BLaER1 (cell line): ENCODE data around the gene FAM83E.

Source experiments
- H3K27ac ChIP-seq: shearing (Covaris generic); formaldehyde crosslinking; 2 replicates; pipeline ENCODE4 v1.8.1; 2022
- H3K27me3 ChIP-seq: shearing (Covaris generic); formaldehyde crosslinking; 2 replicates; pipeline ENCODE4 v1.8.1; 2022
- H3K36me3 ChIP-seq: shearing (Covaris generic); formaldehyde crosslinking; 2 replicates; pipeline ENCODE4 v1.8.1; 2022
- H3K4me1 ChIP-seq: shearing (Covaris generic); formaldehyde crosslinking; 2 replicates; pipeline ENCODE4 v1.8.1; 2022
- H3K4me2 ChIP-seq: shearing (Covaris generic); formaldehyde crosslinking; 2 replicates; pipeline ENCODE4 v1.8.1; 2022
- H3K4me3 ChIP-seq: shearing (Covaris generic); formaldehyde crosslinking; 2 replicates; pipeline ENCODE4 v1.8.1; 2022
- H3K9ac ChIP-seq: shearing (Covaris generic); formaldehyde crosslinking; 2 replicates; pipeline ENCODE4 v1.8.1; 2022
- H3K9me3 ChIP-seq: shearing (Covaris generic); formaldehyde crosslinking; 2 replicates; pipeline ENCODE4 v1.8.1; 2022
- H4K20me1 ChIP-seq: shearing (Covaris generic); formaldehyde crosslinking; 2 replicates; pipeline ENCODE4 v1.8.1; 2022
- Cebpa-rat ChIP-seq: shearing (Covaris generic); IDR thresholded peaks from 2 replicates; pipeline ENCODE4 v1.8.1; 2022

Gene FAM83E

DNA sequence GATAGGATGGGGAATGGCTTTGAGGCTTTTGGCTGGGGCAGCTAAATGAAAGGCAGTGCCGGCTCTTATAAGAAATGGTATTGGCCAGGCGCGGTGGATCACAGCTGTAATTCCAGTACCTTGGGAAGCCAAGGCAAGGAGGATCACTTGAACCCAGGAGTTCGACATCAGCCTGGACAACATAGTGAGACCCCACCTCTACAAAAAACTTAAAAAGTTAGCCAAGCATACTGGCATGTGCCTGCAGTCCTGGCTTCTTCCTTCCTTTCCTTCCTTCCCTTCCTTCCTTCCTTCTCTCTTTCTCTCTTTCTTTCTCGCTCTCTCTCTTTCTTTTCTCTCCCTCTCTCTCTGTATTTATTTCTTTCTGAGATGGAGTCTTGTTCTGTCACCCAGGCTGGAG is 28.0 kb upstream of the FAM83E start:
- Histone ChIP-seq H3K4me3 (no peak overlapping the region), H3K4me2 (no peak overlapping the region), H3K9ac (no peak overlapping the region), H3K36me3 (no peaks in the 10 kb centered on the region), H3K27me3 (no peaks in the 10 kb centered on the region), H3K9me3 (no peaks in the 10 kb centered on the region), H3K4me1 (peaks cover 53% of the 10 kb centered on the region), H3K27ac (no peak overlapping the region), H4K20me1 (no peaks in the 10 kb centered on the region)
- no peak for TF ChIP-seq Cebpa-rat

DNA sequence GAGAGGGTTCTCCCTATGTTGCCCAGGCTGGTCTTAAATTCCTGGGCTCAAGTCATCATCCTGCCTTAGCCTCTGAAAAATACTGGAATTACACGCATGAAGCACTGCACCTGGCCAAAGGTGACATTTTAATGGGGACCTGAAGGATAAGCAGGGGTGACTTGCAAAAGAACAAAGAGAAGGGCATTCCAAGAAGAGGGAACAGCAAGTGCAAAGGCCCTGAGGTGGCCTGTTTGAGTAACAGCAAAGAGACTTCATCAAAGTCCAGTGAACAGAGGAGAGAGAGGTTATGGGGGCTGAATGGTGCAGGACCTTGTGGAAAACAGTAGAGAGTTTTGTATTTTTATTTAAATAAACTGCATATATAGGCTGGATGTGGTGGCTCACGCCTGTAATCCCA is 27.0 kb upstream of the FAM83E start:
- no peaks in the 10 kb centered on the region for H3K27me3 ChIP-seq
- TF ChIP-seq Cebpa-rat = no peak

GRCh38 chr19:48639483-48640375 is 24.9 kb upstream of the FAM83E start:
- no peaks in the 10 kb centered on the region for H3K27me3 ChIP-seq
- no peak for TF ChIP-seq Cebpa-rat
- H3K4me1 ChIP-seq = peaks cover 35% of the 10 kb centered on the region
- no peaks in the 10 kb centered on the region for H3K9me3 ChIP-seq
- H3K27ac ChIP-seq = no peak overlapping the region
- no peaks in the 10 kb centered on the region for H3K36me3 ChIP-seq
- H3K9ac ChIP-seq = no peak overlapping the region
- H4K20me1 ChIP-seq = peaks cover 7% of the 10 kb centered on the region; the same call in 1 of the 2 replicates
- H3K4me2 ChIP-seq = no peak overlapping the region
- H3K4me3 ChIP-seq = no peak overlapping the region

More for the DNA sequence above, 27.0 kb upstream of the FAM83E start:
- Histone ChIP-seq H4K20me1 (peaks cover 1% of the 10 kb centered on the region; the same call in 1 of the 2 replicates), H3K27ac (no peak overlapping the region), H3K4me1 (peaks cover 43% of the 10 kb centered on the region), H3K4me2 (no peak overlapping the region), H3K9me3 (no peaks in the 10 kb centered on the region), H3K9ac (no peak overlapping the region), H3K4me3 (no peak overlapping the region), H3K36me3 (no peaks in the 10 kb centered on the region)

DNA sequence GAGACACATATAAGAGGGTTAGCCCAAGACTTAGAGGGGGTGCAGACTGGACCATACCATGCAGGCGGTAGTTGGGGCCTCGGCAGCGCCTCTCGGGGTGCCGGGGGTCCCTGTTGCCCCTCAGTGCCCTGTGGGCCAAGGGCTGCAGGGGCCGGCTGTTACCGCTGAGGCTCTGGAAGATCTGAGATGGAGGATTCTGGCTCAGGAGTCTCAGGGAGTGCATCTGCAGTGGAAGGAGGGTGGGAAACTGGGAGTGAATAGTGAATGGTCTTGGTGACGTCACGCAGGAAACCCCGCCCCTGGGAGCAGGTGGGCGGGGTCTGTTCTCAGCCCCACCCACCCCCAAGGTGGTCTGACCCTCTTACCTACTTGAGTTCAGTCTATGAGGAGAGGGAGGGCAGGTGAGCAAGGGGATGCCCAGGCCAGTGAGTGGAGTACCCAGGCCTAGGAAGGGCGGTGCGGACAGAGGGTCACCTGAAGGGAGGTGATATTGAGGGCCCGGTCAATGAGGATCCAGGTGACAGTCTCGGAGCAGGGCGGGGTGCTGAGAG is 24.0 kb upstream of the FAM83E start:
- Histone ChIP-seq H3K9ac (peak overlapping the region; percentile 91), H3K4me3 (peak overlapping the region; percentile 67), H3K27ac (peak overlapping the region; percentile 97), H3K4me2 (peak overlapping the region; percentile 85), H3K27me3 (no peaks in the 10 kb centered on the region), H3K9me3 (no peaks in the 10 kb centered on the region), H3K36me3 (no peaks in the 10 kb centered on the region), H4K20me1 (peaks cover 7% of the 10 kb centered on the region; the same call in 1 of the 2 replicates), H3K4me1 (peaks cover 35% of the 10 kb centered on the region)
- TF ChIP-seq Cebpa-rat = no peak

- Histone ChIP-seq H3K4me2 (peak overlapping the region; percentile 85), H3K36me3 (peaks cover 3% of the 10 kb centered on the region; the same call in 1 of the 2 replicates), H3K27ac (peak overlapping the region; percentile 97), H3K4me3 (peak overlapping the region; percentile 67), H3K9ac (peak overlapping the region; percentile 91), H3K9me3 (no peaks in the 10 kb centered on the region), H3K27me3 (no peaks in the 10 kb centered on the region), H4K20me1 (peaks cover 7% of the 10 kb centered on the region; the same call in 1 of the 2 replicates), H3K4me1 (peaks cover 39% of the 10 kb centered on the region)
- no peak for TF ChIP-seq Cebpa-rat
These were observed 23.3 kb upstream of the FAM83E start for GRCh38 chr19:48637948-48638830.

GRCh38 chr19:48637449-48637947 is 22.6 kb upstream of the FAM83E start:
- H4K20me1 ChIP-seq = peaks cover 7% of the 10 kb centered on the region; the same call in 1 of the 2 replicates
- H3K9ac ChIP-seq = peak overlapping the region; percentile 91
- H3K4me1 ChIP-seq = peaks cover 40% of the 10 kb centered on the region
- H3K27me3 ChIP-seq = no peaks in the 10 kb centered on the region
- H3K9me3 ChIP-seq = no peaks in the 10 kb centered on the region
- H3K4me3 ChIP-seq = peak overlapping the region; percentile 89
- H3K36me3 ChIP-seq = peaks cover 10% of the 10 kb centered on the region
- TF ChIP-seq Cebpa-rat = no peak
- peak overlapping the region; percentile 97 for H3K27ac ChIP-seq
- H3K4me2 ChIP-seq = peak overlapping the region; percentile 100

DNA sequence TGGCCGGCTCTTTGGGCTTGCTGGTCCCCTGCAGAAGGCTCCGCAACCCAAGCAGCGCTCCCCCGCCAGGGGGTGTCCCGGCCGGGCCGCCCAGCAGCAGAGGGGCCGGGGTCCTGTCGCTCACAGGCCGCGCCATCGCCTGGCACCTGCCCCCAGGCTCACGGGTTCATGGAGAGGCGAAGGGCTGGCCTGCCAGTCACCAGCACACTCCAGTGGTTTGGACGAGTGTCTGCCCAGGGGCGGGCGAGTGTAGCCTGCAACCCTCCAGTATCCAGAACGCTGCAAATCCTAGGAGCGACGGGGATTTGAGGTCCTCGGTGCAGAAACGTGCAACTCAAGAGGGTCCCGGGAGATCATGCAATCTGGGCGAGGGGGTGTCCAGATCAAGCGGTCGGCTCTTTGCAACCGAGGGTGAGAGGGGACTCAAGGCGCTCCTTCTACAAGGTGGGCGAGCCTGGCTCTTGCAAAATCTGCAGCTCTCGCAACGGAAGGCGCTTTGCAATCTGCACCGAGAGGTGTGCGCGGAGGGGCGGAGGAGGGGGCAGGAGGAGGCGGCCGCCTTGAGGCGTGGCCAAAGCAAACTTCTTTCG is 22.1 kb upstream of the FAM83E start, which contains the start of gene DBP:
DBP (minus strand) TSS at position 521 of the 590 bp plus-strand sequence; CDS start at position 136, 385 bp downstream.
- peak within 1 kb of the TSS; percentile 89 for H3K4me3 ChIP-seq
- peak within 1 kb of the TSS; percentile 91 for H3K9ac ChIP-seq
- TF ChIP-seq Cebpa-rat = peak; percentile 42; the same call in 1 of the 2 replicates
- H3K4me2 ChIP-seq = peak within 1 kb of the TSS; percentile 100
- H3K27ac ChIP-seq = peak within 1 kb of the TSS; percentile 97
- peaks cover 46% of the 10 kb centered on the region for H3K4me1 ChIP-seq
- H3K36me3 ChIP-seq = peaks cover 15% of the 10 kb centered on the region
- H3K27me3 ChIP-seq = no peaks in the 10 kb centered on the region
- peaks cover 7% of the 10 kb centered on the region; the same call in 1 of the 2 replicates for H4K20me1 ChIP-seq
- H3K9me3 ChIP-seq = no peaks in the 10 kb centered on the region

DNA sequence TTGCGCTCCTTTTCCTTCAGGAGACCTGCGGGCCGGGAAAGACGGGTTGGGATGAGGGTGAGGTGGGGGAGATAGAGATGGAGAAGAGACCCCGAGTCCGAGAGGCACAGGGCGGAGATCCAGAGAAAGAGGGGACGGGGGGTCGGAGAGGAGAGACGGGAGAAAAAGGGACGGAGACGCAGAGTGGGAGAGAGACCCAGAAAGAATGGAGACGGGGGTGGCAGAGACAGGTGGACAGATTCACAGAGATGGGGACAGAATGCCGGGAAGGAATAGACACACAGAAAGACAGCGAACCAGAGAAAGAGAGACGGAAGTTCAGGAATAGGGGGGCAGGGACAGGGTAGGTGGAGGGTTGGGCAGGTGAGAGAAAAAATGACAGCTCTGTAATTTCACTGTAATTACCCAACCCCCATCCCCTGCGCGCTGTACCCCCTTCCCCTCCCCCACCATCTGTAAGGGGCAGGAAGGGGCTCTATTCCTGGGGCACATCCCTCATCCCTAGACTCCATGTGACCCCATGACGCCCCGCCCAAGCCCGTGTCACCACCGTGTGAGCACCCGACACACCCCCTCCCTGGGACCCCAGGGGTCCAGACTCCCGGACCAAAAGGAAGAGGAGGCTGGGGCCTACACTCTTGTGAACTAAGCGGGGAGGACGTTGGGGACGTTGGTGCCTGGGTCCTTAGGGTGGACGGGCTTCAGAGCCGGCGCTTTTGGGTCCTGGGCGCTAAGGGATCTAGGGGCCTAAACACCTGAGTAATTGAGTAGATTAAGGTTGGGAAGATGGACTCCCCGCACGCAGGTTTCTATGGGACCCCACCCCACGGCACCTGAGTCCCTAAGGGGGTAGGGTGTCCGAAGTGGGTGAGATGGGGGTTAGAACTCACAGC is 21.3 kb upstream of the FAM83E start:
- H3K27me3 ChIP-seq = no peaks in the 10 kb centered on the region
- H3K27ac ChIP-seq = peak overlapping the region; percentile 94
- H3K4me2 ChIP-seq = peak overlapping the region; percentile 100
- peak overlapping the region; percentile 89 for H3K4me3 ChIP-seq
- peaks cover 22% of the 10 kb centered on the region for H3K36me3 ChIP-seq
- no peaks in the 10 kb centered on the region for H3K9me3 ChIP-seq
- H4K20me1 ChIP-seq = peaks cover 13% of the 10 kb centered on the region
- no peak for TF ChIP-seq Cebpa-rat
- H3K4me1 ChIP-seq = peaks cover 53% of the 10 kb centered on the region
- H3K9ac ChIP-seq = peak overlapping the region; percentile 88
